ENCODE results near the gene SMIM12.
"Not testable (repeated sequence)": the region's sequence is repeated elsewhere in the genome, so short reads cannot be mapped to it uniquely, and the experiment has no call there.

Gene SMIM12

GRCh38 chr1:34842073-34842472, 17.5 kb downstream of the SMIM12 start:
- no peak for DNase-seq

GRCh38 chr1:34840426-34840825, 19.1 kb downstream of the SMIM12 start:
- no peak for DNase-seq

- no peak for DNase-seq
Observed at GRCh38 chr1:34839526-34840305, 19.8 kb downstream of the SMIM12 start.

- no peak for DNase-seq
Observed at GRCh38 chr1:34833711-34834110, 25.8 kb downstream of the SMIM12 start.

DNA sequence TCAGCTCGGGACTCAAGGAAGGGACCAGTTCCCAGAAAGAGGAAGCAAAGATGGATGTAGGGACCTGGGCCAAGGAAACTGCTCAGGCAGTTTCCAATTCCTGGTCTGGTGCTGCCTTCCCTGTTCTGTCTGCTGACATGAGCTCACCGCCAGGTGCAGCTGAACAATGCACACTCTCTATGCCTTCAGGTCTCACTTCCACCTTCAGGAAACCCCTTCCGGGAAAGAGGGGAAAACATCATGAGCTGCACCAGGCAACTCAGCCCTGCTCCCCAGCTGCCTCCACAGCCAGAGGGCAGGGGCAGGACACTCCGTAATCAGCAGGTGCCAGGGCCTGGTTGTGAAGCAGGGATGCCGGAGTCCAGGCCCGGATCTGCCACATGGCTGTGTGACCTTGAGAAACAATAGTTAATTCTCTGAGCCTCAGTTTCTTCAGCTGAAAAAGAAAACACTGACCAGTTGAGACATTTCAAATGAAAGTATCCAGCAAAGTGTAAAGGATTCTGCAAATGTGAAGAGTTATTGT, 27.8 kb downstream of the SMIM12 start:
- DNase-seq: no peak

- no peak for DNase-seq
Observed at GRCh38 chr1:34829250-34829649, 30.3 kb downstream of the SMIM12 start.

- no peak for DNase-seq
Observed at GRCh38 chr1:34828611-34829010, 30.9 kb downstream of the SMIM12 start.

DNA sequence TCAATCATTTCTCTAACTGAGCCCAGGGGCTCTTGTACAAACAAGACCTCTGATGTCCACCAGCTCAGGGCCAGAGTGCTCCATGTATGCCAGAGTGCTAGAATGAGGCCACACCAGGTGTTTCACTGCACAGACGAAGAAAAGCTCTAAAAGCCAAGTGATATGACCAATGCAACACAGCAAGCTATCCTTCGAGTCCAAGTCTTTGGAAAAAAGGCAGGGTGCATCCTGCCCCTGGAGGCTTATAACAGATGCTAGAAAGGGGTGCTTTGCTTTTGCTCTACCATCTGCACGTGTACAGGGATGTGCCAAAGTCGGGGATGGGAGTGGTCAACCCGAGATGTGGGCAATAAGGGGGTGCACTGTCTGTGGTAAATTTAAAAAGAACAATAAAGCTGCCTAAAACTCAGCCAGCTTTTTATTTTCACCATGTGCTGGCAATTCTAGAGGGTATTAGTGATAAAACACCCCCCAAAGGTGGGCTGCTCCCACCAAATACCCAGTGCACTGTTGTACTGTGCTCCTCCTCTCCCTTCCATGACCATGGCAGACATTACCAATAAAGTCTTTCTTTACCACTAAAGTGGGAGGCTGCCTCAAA, 32.1 kb downstream of the SMIM12 start:
- no peak for DNase-seq

GRCh38 chr1:34825455-34826091, 34.0 kb downstream of the SMIM12 start:
- DNase-seq: no peak

- DNase-seq: no peak
Observed at GRCh38 chr1:34824817-34825454, 34.6 kb downstream of the SMIM12 start.

- no peak for DNase-seq
Observed at GRCh38 chr1:34822202-34822601, 37.3 kb downstream of the SMIM12 start.

GRCh38 chr1:34818862-34819261, 40.7 kb downstream of the SMIM12 start:
- not testable (repeated sequence) for DNase-seq

- DNase-seq: no peak
Observed at GRCh38 chr1:34816778-34817177, 42.8 kb downstream of the SMIM12 start.

GRCh38 chr1:34816332-34816731, 43.2 kb downstream of the SMIM12 start:
- DNase-seq: no peak

DNA sequence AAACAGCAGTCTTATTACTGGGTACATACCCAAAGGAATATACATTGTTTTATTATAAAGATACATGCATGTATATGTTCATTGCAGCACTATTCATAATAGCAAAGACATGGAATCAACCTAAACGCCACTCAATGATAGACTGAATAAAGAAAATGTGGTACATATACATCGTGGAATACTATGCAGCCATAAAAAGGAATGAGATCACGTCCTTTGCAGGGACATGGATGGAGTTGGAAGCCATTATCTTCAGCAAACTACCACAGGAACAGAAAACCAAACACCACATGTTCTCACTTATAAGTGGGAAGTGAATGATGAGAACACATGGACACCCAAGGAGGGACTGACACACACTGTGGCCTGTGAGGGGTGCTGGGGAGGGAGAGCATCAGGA, 48.8 kb downstream of the SMIM12 start:
- DNase-seq: not testable (repeated sequence)

DNA sequence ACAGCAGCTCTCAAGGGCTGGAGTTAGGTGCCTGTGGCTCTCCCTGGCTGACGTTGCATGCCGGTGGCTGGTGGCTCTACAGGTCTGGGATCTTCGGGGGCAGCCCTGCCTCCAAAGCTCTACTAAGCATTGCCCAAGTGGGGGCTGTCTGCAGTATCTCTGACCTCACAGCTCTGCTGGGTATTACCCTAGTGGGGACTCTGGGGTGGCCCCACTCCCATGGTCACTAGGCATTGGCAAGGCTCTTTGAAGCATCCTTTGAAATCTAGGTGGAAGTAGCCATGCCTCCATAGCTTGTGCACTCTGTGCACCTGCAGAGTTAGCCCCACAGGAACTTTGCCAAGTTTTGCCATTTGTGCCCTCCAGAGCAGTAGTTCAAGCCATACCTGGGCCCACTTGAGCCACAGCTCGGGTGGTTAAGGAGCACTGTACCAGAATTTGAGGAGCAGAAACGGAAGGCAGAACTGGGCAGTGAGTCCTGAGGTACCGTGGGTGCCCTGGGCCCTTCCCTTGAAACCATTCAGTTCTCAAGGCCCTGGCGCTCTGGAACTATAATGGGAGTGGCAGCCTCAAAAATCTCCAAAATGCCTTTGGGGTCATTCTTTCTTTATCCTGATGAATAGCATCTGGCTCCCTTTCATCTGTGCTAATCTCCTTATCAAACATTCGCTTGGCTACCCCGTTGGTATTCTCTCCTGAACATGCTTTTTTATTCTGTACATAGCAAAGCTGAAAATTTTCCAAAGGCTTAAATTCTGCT, 51.3 kb downstream of the SMIM12 start:
- no peak for DNase-seq

GRCh38 chr1:34806396-34806795, 53.2 kb downstream of the SMIM12 start:
- no peak for DNase-seq

GRCh38 chr1:34803770-34804169, 55.8 kb downstream of the SMIM12 start:
- DNase-seq: no peak

Measured in CD4-positive, alpha-beta T cell treated with Interferon alpha-2 for 1 hour (primary cell).